ENCODE data around the gene C1QTNF5.

The C1QTNF5 gene

DNA sequence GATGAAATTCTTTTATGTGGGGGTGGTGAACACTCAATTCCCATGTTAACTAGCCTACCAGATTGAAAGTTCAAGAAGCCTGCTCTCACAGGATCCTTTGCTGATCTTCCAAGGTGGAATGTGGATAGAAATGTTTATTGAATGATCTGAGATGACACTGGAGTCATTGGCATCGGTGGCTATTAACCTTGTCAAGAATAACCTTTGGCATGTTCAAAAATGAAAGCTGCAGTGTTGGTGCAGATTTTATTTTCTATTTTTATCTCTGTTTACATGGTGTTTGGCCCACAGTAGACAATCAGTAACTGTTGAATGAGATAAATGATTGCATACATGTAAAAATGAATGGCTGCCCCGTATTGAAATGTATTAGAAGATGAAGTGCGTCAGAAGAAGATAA, 42.7 kb downstream of the C1QTNF5 start:
- in situ Hi-C loops (cut with MboI; ENCODE audit: low sequenced_read_pairs) = no loop called here

- in situ Hi-C loops (cut with MboI; ENCODE audit: low sequenced_read_pairs) = no loop called here
Measured at GRCh38 chr11:119295178-119295577, 45.5 kb downstream of the C1QTNF5 start.

DNA sequence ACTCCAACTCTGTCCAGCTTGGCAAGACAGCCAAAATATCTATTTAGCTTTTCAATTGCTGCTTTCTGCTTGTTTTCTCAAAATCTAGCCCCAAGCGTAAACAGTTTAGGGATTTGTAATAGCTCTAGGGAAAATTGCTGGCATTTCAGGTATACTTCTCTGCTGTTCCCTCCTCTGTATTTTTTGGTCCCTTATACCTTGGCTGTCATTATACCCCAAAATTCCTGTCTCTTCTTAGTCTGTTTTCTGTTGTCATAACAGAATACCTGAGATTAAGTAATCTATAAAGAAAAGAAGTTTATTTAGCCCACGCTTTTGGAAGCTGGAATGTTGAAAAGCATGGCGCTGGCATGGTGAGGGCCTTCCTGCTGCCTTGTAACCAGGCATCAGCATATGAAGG, 47.2 kb downstream of the C1QTNF5 start:
- in situ Hi-C loops (cut with MboI; ENCODE audit: low sequenced_read_pairs) = no loop called here

DNA sequence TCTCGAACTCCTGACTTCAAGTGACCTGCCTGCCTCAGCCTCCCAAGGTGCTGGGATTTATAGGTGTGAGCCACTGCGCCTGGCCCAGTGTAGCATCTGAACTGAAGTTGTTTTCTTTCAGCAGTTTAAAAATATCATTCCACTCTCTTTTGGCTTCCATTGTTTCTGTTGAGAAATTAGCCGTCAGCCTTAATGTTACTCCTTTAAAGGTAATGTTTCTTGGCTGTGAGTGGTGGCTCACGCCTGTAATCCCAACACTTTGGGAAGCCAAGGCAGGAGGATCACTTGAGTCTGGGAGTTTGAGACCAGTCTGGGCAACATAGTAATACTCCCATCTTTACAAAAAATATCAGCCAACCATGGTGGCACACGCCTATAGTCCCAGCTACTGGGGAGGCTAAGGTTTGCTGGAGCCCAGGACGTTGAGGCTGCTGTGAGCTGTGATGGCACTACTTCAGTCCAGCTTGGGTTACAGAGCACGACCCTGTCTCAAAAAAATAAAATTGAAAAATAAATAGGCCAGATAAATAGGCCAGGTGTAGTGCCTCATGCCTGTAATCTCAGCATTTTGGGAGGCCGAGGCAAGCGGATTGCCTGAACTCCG, 49.7 kb downstream of the C1QTNF5 start:
- in situ Hi-C loops (cut with MboI; ENCODE audit: low sequenced_read_pairs) = no loop called here

All from HL-60/S4 (cell line).